GM19023 (cell line): Measurements from ENCODE around the gene HIPK3.

Source experiments
- ATAC-seq: cut with Tn5 transposase; IDR thresholded peaks from one replicate; pipeline ENCODE4 v1.9.1; 2021; ENCODE audit warnings: mild to moderate bottlenecking, moderate library complexity; ENCODE audit not compliant: unreplicated experiment

The HIPK3 gene

DNA sequence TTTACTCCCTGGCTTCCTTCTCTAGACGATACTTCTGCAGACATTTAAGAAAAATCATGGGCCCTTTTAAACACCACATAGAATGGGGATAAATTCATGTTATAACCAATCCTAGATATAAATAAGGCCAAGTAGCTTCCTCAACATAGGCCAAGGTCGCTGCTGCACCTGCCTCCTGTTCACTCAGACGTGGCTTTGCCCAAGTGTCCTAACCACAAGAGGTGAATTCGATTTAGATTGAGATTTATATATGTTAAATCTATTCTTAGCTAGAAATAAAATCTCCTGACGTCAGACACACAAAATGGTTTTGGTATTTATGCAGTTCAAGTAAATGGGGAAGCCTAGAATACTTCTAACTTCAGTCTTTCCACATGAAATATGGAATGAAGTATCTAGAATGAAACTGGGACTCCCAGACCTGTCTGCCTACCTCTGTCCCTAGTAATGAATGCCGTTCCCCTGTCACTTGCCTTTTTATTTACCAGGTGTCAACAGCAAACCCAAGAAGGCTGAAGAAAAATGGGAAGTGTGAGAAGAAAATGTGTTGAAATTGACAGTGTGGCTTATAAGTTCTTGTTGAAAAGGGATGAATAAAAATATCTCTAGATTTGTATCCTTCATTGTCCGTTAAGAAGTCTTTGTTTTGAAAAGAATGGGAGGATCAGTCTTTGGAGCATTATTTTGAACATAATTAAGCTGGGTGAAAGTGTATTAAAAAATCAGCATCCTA is 131.8 kb downstream of the HIPK3 start:
- no peak for ATAC-seq

DNA sequence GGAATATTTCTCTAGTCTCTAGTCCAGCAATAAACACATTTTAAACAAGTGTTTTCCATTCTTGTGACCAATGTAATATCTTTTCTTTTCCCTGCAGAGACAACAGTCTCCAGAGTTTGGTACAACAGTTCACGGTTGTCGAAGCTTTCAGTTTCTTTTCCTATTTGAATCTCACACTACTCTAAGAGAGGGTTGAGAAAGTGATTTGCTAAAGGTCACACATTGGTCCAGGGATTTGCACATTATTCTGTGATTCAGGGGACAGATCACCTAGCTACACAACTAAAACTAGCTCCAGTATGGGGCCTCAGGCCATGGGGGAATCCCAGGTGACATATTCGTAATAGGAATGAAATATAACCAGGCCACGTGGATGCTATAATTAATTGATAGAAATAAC is 132.5 kb downstream of the HIPK3 start:
- no peak for ATAC-seq

DNA sequence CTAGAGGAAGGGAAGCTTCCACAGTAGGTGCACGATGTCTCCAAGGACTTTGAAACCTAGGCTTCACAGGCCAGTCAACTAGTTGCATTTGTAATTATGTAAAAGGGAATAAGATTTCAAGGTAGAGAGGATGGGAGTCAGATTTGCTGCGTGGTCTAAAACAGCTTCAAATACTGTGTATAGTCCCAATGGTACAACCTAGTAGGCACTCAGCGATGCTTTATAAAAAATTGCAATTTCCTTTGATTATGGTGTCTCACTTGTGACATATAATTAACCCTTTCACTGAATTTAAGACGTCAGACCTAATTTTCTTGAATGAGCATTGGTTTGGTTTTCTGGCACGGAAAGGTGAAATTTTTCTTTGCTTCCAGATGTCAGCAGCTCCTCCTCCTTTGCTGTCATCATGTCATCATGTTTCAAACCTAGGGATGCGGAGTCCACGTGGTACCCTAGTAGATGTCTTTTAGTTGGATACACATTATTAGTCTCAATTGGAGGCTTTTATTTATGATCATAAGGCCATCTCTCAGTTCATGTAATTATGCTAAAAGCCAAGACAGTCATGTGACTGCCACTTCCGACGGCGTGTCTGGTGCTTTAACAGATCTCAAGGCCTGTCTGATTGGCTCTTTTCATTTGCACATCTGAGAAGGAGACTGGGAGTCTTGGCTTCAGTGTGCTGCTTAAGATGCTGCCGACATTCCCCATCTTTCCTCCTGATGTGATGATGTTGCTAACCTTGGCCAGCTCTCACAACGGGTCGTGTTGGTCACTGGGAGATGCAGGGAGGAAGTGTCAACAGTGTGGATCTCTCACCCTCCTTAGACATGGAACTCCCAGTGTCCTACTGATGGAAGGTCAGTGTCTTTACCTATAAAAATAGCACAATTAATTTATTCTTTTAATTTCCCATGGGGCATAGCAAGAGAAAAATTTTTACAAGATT is 134.0 kb downstream of the HIPK3 start:
- ATAC-seq = no peak

DNA sequence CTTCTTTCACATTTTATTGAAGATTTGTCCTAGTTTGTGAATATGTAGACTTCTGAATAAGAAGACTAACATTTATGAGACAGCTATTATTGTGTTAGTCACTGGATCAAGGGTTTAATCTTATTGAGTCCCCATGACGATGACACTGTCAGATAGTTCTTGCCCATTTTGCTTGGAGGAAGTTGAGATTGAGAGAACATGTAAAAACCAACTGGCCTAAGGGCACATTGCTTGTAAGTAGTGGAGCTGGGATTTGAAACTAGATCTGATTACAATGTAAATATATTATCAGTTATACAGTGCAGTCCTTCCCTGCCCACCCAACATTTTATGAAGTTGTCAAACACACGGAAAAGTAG is 134.7 kb downstream of the HIPK3 start:
- ATAC-seq = no peak

DNA sequence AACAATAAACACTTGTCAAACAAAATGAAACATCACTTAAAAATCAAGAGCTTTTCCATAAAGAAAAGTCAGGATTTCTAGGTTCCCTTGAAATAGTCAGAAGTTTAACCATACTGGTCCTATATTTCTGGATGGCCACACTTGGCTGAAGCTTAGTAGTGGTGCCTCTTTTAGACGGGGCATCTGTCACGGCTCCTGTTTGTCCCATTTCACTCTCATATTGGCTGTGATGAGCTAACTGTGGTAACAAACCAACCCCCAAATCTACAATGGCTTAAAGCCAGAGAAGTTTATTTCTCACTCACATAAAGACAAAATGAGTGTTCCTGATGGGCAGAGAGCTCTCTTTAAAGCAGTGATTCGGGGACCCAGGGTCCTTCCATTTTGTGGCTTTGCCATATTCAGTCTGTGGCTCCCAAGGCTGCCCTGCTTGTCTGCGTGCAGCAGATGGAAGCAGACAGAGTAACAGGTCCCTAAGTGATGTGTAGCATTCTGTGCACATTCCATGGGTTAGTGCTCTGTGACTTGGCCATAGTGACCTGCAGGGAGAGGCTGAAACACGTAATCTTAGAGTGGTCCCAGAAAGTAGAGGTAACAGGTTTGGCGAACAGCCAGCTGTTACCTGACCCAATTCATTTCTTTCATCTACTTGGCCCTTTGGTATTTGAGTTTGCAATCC is 137.4 kb downstream of the HIPK3 start:
- no peak for ATAC-seq

DNA sequence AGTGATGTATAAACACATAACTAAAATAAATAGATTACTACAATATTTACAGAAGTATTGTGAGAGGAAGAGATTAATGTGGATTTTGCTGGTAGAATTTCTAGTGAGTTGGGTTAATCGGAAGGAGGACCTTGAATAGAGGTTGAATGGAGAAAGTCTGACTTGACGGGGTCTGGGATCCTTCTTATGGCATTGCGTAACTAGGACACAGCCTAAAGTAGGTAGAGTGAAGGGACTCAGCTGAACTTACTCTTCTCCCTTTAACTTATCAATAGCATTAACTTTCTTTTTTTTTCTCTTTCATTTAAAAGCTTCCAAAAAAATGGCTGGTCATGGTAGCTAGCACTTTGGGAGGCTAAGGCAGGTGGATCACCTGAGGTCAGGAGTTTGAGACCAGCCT is 139.2 kb downstream of the HIPK3 start:
- no peak for ATAC-seq

DNA sequence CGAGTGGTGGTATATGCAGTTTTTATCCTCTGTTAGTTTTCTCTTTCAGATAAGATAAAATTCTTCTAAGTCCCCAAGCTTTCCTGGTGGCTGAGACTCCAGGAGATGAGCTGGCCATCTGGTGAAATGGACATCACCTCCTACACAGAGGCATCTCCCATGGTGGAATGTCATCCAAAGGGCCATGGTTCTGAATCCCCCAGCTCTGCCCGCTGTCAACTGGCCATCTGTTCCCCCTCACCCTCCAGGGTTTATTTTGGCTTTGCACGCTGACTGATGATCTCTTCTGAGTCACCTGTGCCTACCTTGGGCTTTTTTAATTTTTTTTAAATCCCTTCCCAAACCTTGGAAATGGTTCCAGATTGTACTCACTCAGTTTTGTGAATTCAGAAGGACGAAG is 142.2 kb downstream of the HIPK3 start:
- no peak for ATAC-seq

DNA sequence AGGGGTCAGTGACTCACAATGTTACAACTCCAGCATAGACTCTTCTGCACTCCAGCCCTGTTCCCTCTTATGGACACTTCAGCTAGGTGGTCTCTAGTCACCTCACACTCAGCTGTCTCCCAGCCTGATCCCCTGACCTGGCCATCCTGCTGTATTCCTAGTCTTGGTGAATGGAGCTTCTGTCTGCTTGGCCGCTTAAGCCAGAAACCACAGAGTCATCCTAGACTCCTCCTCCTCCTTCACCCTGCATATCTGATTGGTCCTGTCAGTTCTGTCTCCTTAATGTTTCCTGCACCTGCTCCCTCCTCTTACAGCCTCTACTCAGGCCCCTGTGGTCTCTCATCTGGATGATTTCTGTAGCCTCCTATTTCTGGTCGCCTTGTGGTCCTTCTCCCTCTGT is 144.9 kb downstream of the HIPK3 start:
- ATAC-seq = no peak

DNA sequence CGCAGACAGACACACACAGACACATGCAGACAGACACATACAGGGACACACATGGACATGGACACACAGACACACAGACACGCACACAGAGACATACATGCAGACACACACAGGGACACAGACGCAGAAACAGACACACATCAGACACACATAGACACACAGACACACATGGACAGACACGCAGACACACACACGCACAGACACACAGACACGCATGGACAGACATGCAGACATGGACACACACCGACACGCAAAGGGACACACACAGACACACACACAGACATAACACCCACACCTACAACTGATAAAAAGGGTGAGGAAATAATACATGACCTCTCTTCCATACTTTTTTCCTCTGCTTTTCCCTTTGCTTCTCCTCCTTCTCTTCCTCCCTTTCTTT is 146.2 kb downstream of the HIPK3 start:
- ATAC-seq = no peak

DNA sequence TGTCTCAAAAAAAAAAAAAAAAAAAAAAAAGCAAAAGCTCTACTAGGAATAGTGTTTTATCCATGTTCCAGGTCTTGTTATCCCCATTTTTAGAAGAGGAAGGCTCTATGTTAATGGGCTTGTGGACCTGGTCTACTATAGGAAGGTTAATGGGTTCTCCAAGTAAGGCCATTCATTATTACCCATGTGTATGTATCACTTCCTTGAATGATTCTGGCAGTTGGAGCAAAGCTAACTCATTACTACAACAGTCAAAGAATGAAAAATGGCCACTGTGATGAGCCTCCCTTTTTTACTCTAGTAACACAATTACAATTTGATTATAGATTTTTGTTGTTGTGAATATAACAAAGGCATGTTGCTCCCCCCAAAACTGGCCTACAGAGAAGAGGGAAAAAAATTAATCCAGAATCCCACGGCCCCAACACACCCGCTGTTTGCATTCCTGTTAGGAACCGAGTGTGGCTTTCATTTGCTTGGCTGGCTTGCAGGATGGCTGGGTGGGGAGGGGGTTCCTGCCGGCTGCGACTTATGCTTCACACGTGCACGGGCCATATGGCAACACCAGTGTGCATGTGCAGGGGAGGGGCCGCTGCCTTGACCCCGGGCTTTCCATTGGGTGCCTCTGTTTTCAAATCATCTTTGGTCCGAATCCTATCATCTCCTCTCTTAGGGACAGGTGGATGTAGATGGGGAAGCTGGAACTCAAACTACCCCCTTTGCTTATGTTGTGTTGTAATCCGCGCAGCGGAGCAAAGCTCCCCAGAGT is 148.8 kb downstream of the HIPK3 start:
- ATAC-seq = no peak
